ENCODE results near the gene PAX5. TPM values are rescaled to one million over a fixed set of nuclear protein-coding genes. Genes with fewer than 3 reads are reported as not detected.
A peak's percentile ranks its signal among the peaks of the same experiment; 100 is the strongest.

PAX5 gene
- total RNA-seq, 1 donor from 2014 or later = 1.3 TPM

DNA sequence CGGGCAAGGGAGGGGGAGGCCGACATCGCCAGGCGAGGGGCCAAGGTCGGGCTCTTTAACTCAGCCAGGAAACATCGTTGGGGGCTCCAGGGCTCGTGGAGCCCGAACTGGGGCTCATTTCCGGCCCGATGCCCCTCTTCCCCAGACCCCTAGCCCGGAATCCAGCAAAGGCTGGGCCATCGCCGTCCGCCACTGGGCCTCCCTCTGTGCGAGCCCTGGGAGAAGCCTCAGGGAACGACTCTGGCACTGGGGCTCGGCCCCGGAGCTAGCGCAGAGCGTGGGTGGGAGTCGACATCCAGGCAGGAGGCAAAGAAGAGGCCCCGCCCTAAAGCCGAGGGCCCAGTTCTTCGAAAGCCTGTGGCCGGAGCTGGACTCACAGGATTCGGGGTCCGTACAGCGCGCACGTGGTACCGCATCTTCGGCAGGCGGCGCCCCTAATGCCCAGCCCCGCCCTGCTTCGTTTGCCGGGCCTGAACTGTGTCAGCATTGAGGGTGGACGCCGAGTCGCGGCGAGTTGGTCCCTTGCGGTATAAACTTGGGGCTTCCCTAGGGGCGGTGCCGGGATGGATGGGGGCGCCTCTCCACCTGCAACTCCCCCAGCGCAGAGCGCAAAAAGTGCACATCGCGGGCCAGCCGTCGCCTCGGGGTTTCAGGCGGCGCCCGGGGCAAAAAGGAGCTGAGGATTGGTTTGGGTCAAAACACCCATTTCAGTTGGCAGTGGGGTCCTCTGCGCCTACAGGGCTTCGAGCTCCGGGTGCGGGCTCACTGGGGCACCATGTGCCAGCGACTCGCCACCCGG, 3.6 kb upstream of the PAX5 start:
- Mint-ChIP-seq H3K27ac (ENCODE audit: unreplicated experiment) (no peak overlapping the region), H3K4me3 (ENCODE audit: unreplicated experiment) (peak overlapping the region; percentile 76), H3K36me3 (ENCODE audit: low read depth, unreplicated experiment) (peaks cover 6% of the 10 kb centered on the region), H3K9me3 (ENCODE audit: unreplicated experiment) (no peaks in the 10 kb centered on the region), H3K4me1 (ENCODE audit: unreplicated experiment) (peaks cover 33% of the 10 kb centered on the region), H3K27me3 (ENCODE audit: unreplicated experiment) (peaks cover 20% of the 10 kb centered on the region)
- peak; percentile 33 for DNase-seq (ENCODE audit: low spot score)
- TF ChIP-seq CTCF (IDR thresholded peaks at IDR 0.05; ENCODE audit: unreplicated experiment) = no peak

GRCh38 chr9:37036776-37037502, 2.9 kb upstream of the PAX5 start:
- no peaks in the 10 kb centered on the region for H3K9me3 Mint-ChIP-seq (ENCODE audit: unreplicated experiment)
- peak; percentile 39 for DNase-seq (ENCODE audit: low spot score)
- H3K36me3 Mint-ChIP-seq (ENCODE audit: low read depth, unreplicated experiment) = peaks cover 6% of the 10 kb centered on the region
- peaks cover 24% of the 10 kb centered on the region for H3K27me3 Mint-ChIP-seq (ENCODE audit: unreplicated experiment)
- H3K4me3 Mint-ChIP-seq (ENCODE audit: unreplicated experiment) = peak overlapping the region; percentile 76
- H3K27ac Mint-ChIP-seq (ENCODE audit: unreplicated experiment) = peak overlapping the region; percentile 68
- TF ChIP-seq CTCF (IDR thresholded peaks at IDR 0.05; ENCODE audit: unreplicated experiment) = no peak
- H3K4me1 Mint-ChIP-seq (ENCODE audit: unreplicated experiment) = peaks cover 33% of the 10 kb centered on the region

DNA sequence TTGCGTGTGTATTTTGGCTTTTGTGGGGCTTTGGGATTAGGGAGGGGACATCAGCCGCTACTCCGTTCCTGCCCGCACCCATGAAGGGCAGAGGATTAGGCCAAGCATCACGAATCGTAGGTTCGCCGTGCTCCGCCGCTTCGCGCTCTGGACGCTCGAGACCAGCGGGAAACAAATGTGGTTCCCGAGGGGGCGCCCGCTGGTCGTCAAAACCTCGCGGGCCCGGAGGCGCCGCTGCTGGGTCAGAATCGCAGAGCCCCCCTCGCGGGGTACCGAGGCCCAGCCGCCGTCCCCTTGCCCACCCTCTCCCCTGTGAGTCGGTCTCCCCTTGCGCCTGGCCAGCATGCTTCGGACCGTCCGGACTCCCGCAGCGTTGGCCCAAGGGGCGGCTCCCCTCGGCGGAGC, 2.3 kb upstream of the PAX5 start:
- no peak for TF ChIP-seq CTCF (IDR thresholded peaks at IDR 0.05; ENCODE audit: unreplicated experiment)
- peaks cover 24% of the 10 kb centered on the region for H3K27me3 Mint-ChIP-seq (ENCODE audit: unreplicated experiment)
- no peaks in the 10 kb centered on the region for H3K9me3 Mint-ChIP-seq (ENCODE audit: unreplicated experiment)
- peak; percentile 41 for DNase-seq (ENCODE audit: low spot score)
- peaks cover 6% of the 10 kb centered on the region for H3K36me3 Mint-ChIP-seq (ENCODE audit: low read depth, unreplicated experiment)
- H3K4me3 Mint-ChIP-seq (ENCODE audit: unreplicated experiment) = peak overlapping the region; percentile 85
- H3K4me1 Mint-ChIP-seq (ENCODE audit: unreplicated experiment) = peaks cover 32% of the 10 kb centered on the region
- H3K27ac Mint-ChIP-seq (ENCODE audit: unreplicated experiment) = peak overlapping the region; percentile 8

GRCh38 chr9:37035648-37036370, 1.7 kb upstream of the PAX5 start:
- TF ChIP-seq CTCF (IDR thresholded peaks at IDR 0.05; ENCODE audit: unreplicated experiment) = no peak
- peaks cover 28% of the 10 kb centered on the region for H3K27me3 Mint-ChIP-seq (ENCODE audit: unreplicated experiment)
- H3K36me3 Mint-ChIP-seq (ENCODE audit: low read depth, unreplicated experiment) = peaks cover 6% of the 10 kb centered on the region
- DNase-seq (ENCODE audit: low spot score) = peak; percentile 32
- no peaks in the 10 kb centered on the region for H3K9me3 Mint-ChIP-seq (ENCODE audit: unreplicated experiment)
- H3K27ac Mint-ChIP-seq (ENCODE audit: unreplicated experiment) = peak overlapping the region; percentile 8
- peaks cover 26% of the 10 kb centered on the region for H3K4me1 Mint-ChIP-seq (ENCODE audit: unreplicated experiment)
- peak overlapping the region; percentile 85 for H3K4me3 Mint-ChIP-seq (ENCODE audit: unreplicated experiment)

Data from endothelial cell (in vitro differentiated cells).